Gastroesophageal sphincter (tissue), 3 donors: ENCODE results near the gene KCNAB1.

Source experiments
- CTCF ChIP-seq, 4 experiments: fragments of 200-600 bp in 2 of 4; fragments of 450-650 bp in 2 of 4; sonication (generic) in 1 of 4; IDR thresholded peaks; one replicate each; pipeline ENCODE4 v1.5.1; 2017 to 2019; ENCODE audit warnings: antibody characterized with exemption in 4 of 4, mild to moderate bottlenecking in 2 of 4, moderate library complexity in 2 of 4
- EP300 ChIP-seq: sonication (generic); formaldehyde crosslinking; IDR thresholded peaks from one replicate; pipeline ENCODE4 v1.6.1; 2017; ENCODE audit warnings: antibody characterized with exemption, mild to moderate bottlenecking
- POLR2A ChIP-seq, 2 donors: fragments of 450-650 bp; IDR thresholded peaks; one replicate each; pipeline ENCODE4 v1.6.1; 2017; ENCODE audit warnings: antibody characterized with exemption in 2 of 2, mild to moderate bottlenecking in 2 of 2, moderate library complexity in 1 of 2
- POLR2AphosphoS5 ChIP-seq: sonication (generic); formaldehyde crosslinking; IDR thresholded peaks from one replicate; pipeline ENCODE4 v1.6.1; 2017; ENCODE audit warnings: antibody characterized with exemption

GRCh38 chr3:156183396-156183795, 63.0 kb downstream of the KCNAB1 start:
- TF ChIP-seq CTCF (IDR thresholded peaks at IDR 0.05) (no peak), POLR2A (IDR thresholded peaks at IDR 0.05) (no peak), EP300 (no peak), POLR2AphosphoS5 (no peak)
